Measurements from ENCODE around the gene AGPAT3. TPM values are rescaled to one million over a fixed set of nuclear protein-coding genes. Genes with fewer than 3 reads are reported as not detected.

AGPAT3 gene
- total and polyA plus RNA-seq, 2 donors (not counting 3 experiments of a cell fraction or from before 2014, with no cell fraction given), result 39.9 to 76.7 TPM

DNA sequence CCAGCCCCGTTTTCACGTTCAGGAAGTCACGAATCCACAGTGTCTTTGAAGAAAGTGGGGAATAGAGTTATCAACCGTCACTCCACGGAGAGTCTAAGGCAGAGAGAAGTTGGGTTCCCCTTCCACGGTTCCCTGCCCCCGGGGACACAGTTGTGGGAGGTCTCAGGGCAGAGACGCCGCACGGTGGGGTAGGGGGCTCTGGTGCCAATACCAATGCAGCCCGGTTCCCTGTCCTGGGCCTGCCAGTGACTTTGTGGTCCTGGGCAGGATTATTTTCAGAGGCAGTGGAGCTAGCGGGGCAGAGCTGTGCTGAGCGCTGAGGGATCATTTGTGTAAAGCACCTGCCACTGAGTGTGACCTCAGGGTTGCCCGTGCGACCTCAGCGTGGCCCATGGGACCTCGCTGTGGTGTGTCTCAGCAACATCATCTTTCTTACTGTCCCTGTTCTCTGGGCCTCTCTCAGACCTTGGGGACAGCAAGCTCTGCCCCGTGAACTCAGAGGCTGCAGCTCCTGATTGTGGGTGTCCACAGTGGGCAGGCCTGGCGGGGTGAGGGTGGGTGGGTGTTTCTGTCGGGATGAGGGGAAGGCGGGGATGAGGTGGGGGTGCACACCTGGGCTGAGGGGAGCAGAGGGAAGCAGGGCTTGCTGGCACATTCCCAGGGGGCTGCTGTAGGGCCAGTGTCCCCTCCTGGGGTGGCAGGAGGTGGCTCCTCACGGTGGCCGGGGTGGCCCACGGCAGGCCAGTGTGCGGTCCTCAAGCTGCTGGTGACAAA lies 65.2 kb downstream of the AGPAT3 start:
- H3K4me3 ChIP-seq (replicated peaks in 1 of 3; ENCODE audit: insufficient read depth in 1 of 3, low read depth in 1 of 3, low read length in 3 of 3), result no peak overlapping the region
- H3K4me1 ChIP-seq (ENCODE audit: control insufficient read depth, extremely low read depth, insufficient read depth, low read length), result no peaks in the 10 kb centered on the region
- DNase-seq (ENCODE audit: low read depth, low spot score), result no peak
- H3K79me2 ChIP-seq (ENCODE audit: control insufficient read depth, insufficient read depth, low read length), result no peaks in the 10 kb centered on the region
- no TSS peak for BruUV-seq (replicated peaks)
- H2AFZ ChIP-seq (ENCODE audit: low read depth, low read length), result no peak overlapping the region
- no peaks in the 10 kb centered on the region for H4K20me1 ChIP-seq (replicated peaks; ENCODE audit: control insufficient read depth, extremely low read depth, insufficient read depth, low read length)
- CTCF ChIA-PET, result interaction anchor here (0.8 kb wide), 1 partner anchor 104 kb away, joined by 3 read pairs; no protein-coding TSS in a partner anchor
- H3K9ac ChIP-seq (replicated peaks; ENCODE audit: extremely low read depth, insufficient read depth, low read length), result no peak overlapping the region
- no peaks in the 10 kb centered on the region for H3K9me1 ChIP-seq (replicated peaks; ENCODE audit: control insufficient read depth, extremely low read depth, insufficient read depth, low read length)
- H3K27ac ChIP-seq (ENCODE audit: insufficient read depth, low read depth, low read length), result no peak overlapping the region
- no peak for TF ChIP-seq MAX (IDR thresholded peaks at IDR 0.05; ENCODE audit: insufficient read depth, insufficient read length)
- TF ChIP-seq EZH2 (IDR thresholded peaks at IDR 0.05; ENCODE audit: borderline replicate concordance, low read depth, low read length, severe bottlenecking), result no peak
- no peak for TF ChIP-seq GATA2 (IDR thresholded peaks at IDR 0.05; ENCODE audit: insufficient read depth, insufficient read length, low read depth, low read length)
- no peak for TF ChIP-seq FOS (IDR thresholded peaks at IDR 0.05; ENCODE audit: borderline replicate concordance, insufficient read depth, low read length)
- no peak for TF ChIP-seq POLR2A (IDR thresholded peaks at IDR 0.05; ENCODE audit: low read depth, low read length)
- TF ChIP-seq JUN (IDR thresholded peaks at IDR 0.05; ENCODE audit: borderline replicate concordance, insufficient read depth, insufficient read length, low read depth), result no peak
- no peak for TF ChIP-seq POLR2AphosphoS5 (IDR thresholded peaks at IDR 0.05; ENCODE audit: insufficient read depth, low read depth, low read length)
- no peak for TF ChIP-seq MYC (IDR thresholded peaks at IDR 0.05; ENCODE audit: low read depth, low read length)
- TF ChIP-seq CTCF (IDR thresholded peaks at IDR 0.05; ENCODE audit: extremely low read depth in 1 of 2, insufficient read depth in 1 of 2, low read depth in 1 of 2, low read length in 2 of 2), result no peak
- intact Hi-C loops (cut with micrococcal nuclease) (no loop called here), dilution Hi-C loops (cut with MboI; ENCODE audit: extremely low pct_ligation_motif_present, low sequenced_read_pairs) (no loop called here)
- POLR2A ChIA-PET, result no interaction called here
- H3K36me3 ChIP-seq (ENCODE audit: control insufficient read depth in 2 of 2, extremely low read depth in 1 of 2, insufficient read depth in 2 of 2, low read length in 2 of 2), result peaks cover 0 to 2% of the 10 kb centered on the region in 2 experiments
- no peaks in the 10 kb centered on the region for H3K9me3 ChIP-seq (replicated peaks; ENCODE audit: control insufficient read depth, insufficient read depth, low read length)
- FAIRE-seq, result no peak
- no peak overlapping the region for H3K4me2 ChIP-seq (ENCODE audit: insufficient read depth, low read length)
- H3K27me3 ChIP-seq (ENCODE audit: control insufficient read depth in 2 of 2, insufficient read depth in 2 of 2, low read length in 2 of 2), result no peaks in the 10 kb centered on the region
